ENCODE results near the gene CCNB1.
"Not testable (repeated sequence)": the region's sequence is repeated elsewhere in the genome, so short reads cannot be mapped to it uniquely, and the experiment has no call there.

CCNB1 gene

GRCh38 chr5:69187342-69187741 lies 20.4 kb downstream of the CCNB1 start:
- DNase-seq, result no peak

- DNase-seq, result no peak
These were observed 21.8 kb downstream of the CCNB1 start for GRCh38 chr5:69188811-69189161.

GRCh38 chr5:69189162-69190086 lies 22.5 kb downstream of the CCNB1 start, which contains the start of gene CENPH:
TSS of gene CENPH (plus strand) at chr5:69189583. CDS start at chr5:69189635, 52 bp downstream.
- peak; percentile 74 to 86 for DNase-seq

GRCh38 chr5:69202497-69202896 lies 35.5 kb downstream of the CCNB1 start:
- no peak for DNase-seq

DNA sequence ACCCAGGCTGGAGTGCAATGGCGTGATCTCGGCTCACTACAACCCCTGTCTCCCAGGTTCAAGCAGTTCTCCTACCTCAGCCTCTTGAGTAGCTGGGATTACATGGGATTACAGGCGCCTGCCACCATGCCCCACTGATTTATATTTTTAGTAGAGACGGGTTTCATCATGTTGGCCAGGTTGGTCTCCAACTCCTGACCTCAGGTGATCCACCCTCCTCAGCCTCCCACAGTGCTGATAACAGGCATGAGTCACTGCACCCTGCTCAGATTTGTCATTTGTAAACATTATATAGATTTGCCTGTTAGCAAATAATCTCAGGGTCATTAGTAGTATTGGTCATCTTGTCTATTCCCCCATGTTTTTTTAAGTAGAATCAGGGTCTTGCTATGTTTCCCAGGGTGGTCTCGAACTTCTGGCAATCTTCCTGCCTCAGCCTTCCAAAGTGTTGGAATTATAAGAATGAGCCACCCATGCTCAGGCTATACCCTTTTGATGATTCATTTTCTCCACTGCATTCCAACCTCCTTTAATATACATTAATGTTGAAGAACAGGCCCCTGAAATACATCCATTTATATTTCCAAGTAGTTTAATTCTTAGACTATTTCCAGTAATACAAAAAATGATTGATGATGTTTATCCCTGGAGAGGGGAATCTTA lies 39.7 kb downstream of the CCNB1 start:
- DNase-seq, result no peak

DNA sequence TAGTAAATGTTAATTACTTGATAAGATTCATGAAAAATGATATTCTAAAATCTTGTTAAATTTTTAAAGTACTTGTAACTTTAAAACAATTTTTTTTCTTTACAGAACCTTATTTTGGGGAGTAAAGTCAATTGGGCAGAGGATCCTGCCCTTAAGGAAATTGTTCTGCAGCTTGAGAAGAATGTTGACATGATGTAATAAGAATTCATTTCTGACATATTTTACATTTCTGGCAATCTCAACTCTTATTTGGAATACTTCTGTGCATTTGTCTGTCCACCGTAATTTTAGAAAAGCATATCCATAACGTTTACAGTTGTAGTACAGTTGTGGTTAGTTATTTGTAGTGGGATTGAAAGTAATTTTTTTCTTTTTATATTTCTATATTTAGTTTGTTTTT lies 42.7 kb downstream of the CCNB1 start:
- no peak for DNase-seq

- DNase-seq, result no peak
These were observed 44.2 kb downstream of the CCNB1 start for GRCh38 chr5:69211200-69211599.

GRCh38 chr5:69212022-69212421 lies 45.1 kb downstream of the CCNB1 start:
- DNase-seq, result no peak

DNA sequence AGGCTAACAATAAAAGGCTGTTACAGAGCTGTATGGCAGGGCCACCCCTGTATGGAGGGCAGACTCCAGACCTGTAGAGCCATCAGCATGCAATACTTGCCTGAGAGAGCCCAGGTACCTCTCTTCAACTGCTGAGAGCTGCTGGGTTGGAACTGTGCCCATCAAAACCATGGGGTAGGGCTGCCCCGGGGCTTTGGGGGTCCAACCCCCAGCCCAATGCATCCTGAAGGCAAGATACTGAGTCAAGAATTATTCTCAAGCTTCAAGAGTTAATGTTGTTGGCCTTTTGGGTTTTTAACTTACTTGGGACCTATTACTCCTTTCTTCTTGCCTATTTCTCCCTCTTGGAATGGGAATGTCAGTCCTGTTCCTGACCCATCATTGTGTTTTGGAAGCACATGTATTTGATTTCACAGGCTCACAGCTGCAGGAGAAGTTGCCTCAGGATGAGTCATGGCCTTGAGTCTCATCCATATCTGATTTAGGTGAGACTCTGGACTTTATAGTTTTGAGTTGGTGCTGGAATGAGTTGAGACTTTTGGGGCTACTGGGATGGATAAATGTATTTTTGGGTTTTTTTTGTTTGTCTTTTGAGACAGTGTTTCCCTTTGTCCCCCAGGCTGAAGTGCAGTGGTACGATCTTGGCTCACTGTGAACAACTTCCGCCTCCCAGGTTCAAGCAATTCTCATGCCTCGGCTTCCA lies 46.7 kb downstream of the CCNB1 start:
- DNase-seq, result no peak

- DNase-seq, result no peak
These were observed 50.2 kb downstream of the CCNB1 start for GRCh38 chr5:69217151-69217511.

DNA sequence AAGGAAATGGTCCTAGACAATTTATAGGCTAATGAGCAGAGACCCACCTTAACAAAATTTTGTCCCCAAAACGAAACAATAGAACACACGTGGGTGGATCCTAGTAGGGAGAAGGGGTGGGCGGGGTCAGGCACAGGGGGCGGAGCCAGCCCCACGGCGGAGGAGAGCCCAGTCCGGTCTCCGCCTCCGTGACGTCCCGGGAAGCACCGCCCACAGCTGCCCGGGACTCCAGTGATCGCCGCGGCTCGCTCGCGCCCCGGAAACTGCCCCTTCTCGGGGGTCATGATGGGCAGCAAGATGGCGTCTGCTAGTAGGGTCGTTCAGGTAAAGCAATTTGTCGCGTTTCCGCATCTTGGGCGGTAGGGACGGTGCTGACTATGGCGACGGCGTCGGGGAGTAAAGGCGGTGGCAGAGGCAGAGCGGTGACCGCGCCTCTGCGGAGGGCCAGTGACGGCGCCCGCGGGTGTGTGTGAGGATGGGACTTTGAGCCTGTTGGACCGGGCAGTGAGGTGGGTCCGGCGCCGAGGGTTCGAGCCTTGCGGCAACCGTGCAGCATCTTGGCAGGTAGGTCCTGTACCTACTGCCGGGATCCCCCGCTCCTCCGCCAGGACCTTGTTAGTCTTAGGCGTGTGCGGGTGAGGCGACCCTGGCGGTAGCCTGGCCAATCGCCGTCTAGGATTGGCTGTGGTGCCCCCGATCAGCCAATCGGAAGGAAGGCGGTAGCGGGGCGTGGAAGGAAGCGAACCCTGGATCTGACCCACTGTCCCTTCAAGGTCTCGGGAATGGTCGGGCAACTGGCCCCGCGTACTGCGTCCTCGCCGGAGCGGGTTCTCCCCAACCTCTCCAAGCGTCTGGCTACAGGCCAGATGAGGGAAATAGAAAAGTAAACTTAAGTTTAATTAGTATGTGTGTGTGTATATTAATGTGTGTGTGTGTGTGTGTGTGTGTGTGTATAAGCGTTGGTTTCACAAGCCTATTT lies 50.9 kb downstream of the CCNB1 start:
- peak; percentile 88 for DNase-seq

DNA sequence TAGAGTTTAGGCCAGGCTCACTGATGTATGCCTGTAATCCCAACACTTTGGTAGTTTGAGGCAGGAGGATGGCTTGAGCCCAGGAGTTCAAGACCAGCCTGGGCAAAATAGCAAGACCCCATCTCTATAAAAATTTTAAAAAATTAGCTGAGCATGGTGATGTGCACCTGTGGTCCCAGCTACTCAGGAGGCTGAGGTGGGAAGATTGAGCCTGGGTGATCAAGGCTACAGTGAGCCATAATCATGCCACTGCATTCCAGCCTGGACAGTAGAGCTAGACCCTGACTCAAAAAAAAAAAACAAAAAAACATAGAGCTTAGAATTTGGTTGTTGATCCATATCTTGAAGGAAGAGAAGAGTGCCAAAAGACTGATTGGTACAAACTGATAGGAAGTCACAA lies 53.0 kb downstream of the CCNB1 start:
- no peak for DNase-seq

DNA sequence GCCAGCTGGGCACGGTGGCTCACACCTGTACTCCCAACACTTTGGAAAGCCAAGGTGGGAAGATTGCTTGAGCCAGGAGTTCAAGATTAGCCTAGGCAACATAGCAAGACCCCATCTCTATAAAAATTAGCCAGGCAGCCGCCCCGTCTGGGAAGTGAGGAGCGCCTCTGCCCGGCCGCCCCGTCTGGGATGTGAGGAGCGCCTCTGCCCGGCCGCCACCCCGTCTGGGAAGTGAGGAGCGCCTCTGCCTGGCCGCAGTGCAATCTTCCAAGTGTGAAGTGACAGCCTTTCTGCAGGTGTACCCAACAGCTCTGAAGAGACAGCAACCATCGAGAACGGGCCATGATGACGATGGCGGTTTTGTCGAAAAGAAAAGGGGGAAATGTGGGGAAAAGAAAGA lies 53.4 kb downstream of the CCNB1 start:
- not testable (repeated sequence) for DNase-seq

GRCh38 chr5:69220833-69221232 lies 53.9 kb downstream of the CCNB1 start:
- not testable (repeated sequence) for DNase-seq

DNA sequence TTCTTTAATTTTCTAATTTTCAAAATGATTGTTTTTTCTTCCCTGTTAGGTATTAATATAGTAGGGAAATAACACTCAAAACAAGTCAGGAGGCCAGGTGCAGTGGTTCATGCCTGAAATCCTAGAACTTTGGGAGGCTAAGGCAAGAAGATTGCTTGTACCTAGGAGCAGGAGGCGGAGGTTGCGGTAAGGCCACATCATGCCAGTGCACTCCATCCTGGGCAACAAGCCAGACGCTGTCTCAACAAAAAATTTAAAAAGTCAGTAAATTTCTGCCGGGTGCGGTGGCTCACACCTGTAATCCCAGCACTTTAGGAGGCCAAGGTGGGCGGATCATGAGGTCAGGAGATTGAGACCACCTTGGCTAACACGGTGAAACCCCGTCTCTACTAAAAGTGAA lies 57.6 kb downstream of the CCNB1 start:
- no peak for DNase-seq

DNA sequence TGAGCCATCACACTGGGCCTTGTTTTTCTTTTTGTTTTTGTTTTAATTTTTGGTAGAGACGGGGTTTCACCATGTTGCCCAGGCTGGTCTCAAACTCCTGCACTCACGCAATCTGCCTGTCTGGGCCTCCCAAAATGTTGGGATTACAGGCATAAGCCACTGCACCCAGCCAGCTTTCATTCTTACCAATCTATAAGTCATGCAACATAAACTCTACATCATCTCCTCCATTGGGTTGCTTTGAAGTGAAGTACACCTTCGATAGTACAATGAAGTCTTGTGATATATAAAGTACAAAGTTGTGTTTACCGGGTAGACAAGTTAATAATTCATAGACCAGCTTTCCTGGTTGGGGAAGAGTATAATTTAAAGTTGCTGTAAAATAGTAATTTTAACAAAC lies 58.9 kb downstream of the CCNB1 start:
- DNase-seq, result no peak

All from NCI-H2081 (cell line).